Esophagus squamous epithelium (tissue), 4 donors: ENCODE measurements around the gene ALOX15B.

ENCODE experiments used
- POLR2A ChIP-seq, 4 donors: fragments of 450-650 bp; IDR thresholded peaks; one replicate each; pipeline ENCODE4 v1.6.1; 2017; ENCODE audit warnings: antibody characterized with exemption in 4 of 4, mild to moderate bottlenecking in 4 of 4, moderate library complexity in 3 of 4
- TF ChIP-seq, protein P1 (sequence below), 6 experiments: fragments of 450-650 bp in 4 of 6; fragments of 200-600 bp in 2 of 6; sonication (generic) in 2 of 6; IDR thresholded peaks; one replicate each; pipeline ENCODE4 v1.5.1; 2016 to 2019; ENCODE audit warnings: antibody characterized with exemption in 6 of 6, mild to moderate bottlenecking in 4 of 6, moderate library complexity in 4 of 6

DNA sequence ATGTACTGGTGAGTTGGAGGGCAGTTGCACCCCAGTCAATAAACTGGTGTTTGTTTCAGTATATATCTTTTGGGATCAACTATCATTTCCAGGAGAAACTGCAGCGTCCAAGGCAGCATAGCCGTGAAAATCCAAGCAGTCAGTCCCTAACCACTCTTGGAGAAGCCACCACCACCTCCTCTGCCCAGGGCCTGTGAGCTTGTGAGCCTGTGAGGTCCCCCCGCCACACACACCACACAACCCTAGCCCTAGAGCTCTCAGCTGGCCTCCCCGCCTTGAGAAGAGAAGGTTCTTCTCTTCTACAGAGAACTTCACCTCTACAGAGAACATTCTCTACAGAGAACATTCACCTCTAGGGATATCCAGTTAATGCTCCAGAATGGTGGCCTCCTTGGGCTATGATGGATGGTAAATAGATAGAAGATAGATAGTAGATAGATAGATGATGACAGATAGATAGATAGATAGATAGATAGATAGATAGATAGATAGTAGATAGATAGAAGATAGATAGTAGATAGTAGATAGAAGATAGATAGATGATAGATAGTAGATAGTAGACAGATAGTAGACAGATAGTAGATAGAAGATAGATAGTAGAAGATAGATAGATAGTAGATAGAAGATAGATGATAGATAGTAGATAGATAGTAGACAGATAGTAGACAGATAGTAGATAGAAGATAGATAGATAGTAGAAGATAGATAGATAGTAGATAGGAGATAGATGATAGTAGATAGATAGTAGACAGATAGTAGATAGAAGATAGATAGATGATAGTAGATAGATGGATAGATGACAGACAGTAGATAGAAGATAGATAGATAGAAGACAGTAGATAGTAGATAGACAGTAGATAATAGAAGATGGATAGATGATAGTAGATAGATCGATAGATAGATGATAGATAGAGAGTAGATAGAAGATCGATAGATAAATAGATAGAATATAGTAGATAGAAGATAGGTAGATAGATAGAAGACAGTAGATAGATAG is 13.7 kb downstream of the ALOX15B start:
- TF ChIP-seq, protein P1, sequence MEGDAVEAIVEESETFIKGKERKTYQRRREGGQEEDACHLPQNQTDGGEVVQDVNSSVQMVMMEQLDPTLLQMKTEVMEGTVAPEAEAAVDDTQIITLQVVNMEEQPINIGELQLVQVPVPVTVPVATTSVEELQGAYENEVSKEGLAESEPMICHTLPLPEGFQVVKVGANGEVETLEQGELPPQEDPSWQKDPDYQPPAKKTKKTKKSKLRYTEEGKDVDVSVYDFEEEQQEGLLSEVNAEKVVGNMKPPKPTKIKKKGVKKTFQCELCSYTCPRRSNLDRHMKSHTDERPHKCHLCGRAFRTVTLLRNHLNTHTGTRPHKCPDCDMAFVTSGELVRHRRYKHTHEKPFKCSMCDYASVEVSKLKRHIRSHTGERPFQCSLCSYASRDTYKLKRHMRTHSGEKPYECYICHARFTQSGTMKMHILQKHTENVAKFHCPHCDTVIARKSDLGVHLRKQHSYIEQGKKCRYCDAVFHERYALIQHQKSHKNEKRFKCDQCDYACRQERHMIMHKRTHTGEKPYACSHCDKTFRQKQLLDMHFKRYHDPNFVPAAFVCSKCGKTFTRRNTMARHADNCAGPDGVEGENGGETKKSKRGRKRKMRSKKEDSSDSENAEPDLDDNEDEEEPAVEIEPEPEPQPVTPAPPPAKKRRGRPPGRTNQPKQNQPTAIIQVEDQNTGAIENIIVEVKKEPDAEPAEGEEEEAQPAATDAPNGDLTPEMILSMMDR (IDR thresholded peaks at IDR 0.05), result no peak
- TF ChIP-seq POLR2A (IDR thresholded peaks at IDR 0.05), result no peak
